D721Med (cell line): ENCODE data around the gene ACOD1.

Source experiments
- DNase-seq: peaks from one replicate; pipeline ENCODE4 v3.0.0; 2011; ENCODE audit warnings: low spot score; ENCODE audit not compliant: insufficient read length
- FAIRE-seq: peaks from 2 replicates; lab custom pipeline; 2011; peaks lifted over from hg19 to GRCh38; lab: Jason Lieb, UNC
- CTCF ChIP-seq: IDR thresholded peaks from 2 replicates; pipeline ENCODE4 v1.5.1; 2012; ENCODE audit warnings: mild to moderate bottlenecking, control low read depth; ENCODE audit not compliant: insufficient read depth; ENCODE audit errors: missing control alignments

Gene ACOD1

GRCh38 chr13:76934671-76935070 lies 13.6 kb upstream of the ACOD1 start:
- DNase-seq: no peak
- TF ChIP-seq CTCF: no peak
- no peak for FAIRE-seq

- no peak for TF ChIP-seq CTCF
- DNase-seq (no peak), FAIRE-seq (no peak)
Measured at GRCh38 chr13:76936763-76937162, 11.5 kb upstream of the ACOD1 start.

GRCh38 chr13:76937281-76937820 lies 11.0 kb upstream of the ACOD1 start:
- no peak for TF ChIP-seq CTCF
- FAIRE-seq (no peak), DNase-seq (no peak)

- FAIRE-seq: no peak
- TF ChIP-seq CTCF: no peak
- no peak for DNase-seq
Measured at GRCh38 chr13:76939215-76939614, 9.1 kb upstream of the ACOD1 start.

- DNase-seq: no peak
- FAIRE-seq: no peak
- TF ChIP-seq CTCF: no peak
Measured at GRCh38 chr13:76942363-76942762, 5.9 kb upstream of the ACOD1 start.

GRCh38 chr13:76943646-76944045 lies 4.7 kb upstream of the ACOD1 start:
- no peak for TF ChIP-seq CTCF
- no peak for DNase-seq
- no peak for FAIRE-seq

- no peak for TF ChIP-seq CTCF
- DNase-seq: no peak
- no peak for FAIRE-seq
Measured at GRCh38 chr13:76944456-76944855, 3.9 kb upstream of the ACOD1 start.
